Measurements from ENCODE around the gene SURF6.

DNA sequence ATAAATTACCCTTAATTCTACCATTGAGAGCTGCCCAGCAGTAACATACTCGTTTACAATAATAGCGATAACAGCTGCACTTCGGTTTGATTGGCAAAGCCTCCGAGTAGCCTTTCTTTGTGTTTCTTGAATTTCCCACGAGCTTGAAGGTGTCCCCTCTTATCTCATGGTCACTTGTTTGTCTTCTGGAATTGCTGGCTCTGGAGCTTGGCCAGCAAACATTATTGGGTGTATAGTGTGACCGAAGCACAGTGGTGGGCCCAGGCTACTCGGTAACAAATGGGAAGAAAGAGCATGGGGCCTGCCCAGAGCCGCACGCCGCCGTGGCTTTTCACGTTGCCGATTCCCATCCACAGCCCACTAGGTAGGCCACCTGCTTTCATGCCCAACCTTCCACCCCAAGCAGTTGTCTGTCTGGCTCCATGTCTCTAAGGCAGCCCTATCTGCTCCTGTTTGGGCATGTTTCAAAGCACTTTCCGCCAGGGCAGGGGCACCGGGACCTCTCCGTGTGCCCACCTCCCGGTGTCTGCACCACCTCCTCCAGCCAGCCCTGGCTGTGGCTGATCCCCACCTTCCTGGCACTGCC, 48.8 kb upstream of the SURF6 start:
- TF ChIP-seq, protein P1, sequence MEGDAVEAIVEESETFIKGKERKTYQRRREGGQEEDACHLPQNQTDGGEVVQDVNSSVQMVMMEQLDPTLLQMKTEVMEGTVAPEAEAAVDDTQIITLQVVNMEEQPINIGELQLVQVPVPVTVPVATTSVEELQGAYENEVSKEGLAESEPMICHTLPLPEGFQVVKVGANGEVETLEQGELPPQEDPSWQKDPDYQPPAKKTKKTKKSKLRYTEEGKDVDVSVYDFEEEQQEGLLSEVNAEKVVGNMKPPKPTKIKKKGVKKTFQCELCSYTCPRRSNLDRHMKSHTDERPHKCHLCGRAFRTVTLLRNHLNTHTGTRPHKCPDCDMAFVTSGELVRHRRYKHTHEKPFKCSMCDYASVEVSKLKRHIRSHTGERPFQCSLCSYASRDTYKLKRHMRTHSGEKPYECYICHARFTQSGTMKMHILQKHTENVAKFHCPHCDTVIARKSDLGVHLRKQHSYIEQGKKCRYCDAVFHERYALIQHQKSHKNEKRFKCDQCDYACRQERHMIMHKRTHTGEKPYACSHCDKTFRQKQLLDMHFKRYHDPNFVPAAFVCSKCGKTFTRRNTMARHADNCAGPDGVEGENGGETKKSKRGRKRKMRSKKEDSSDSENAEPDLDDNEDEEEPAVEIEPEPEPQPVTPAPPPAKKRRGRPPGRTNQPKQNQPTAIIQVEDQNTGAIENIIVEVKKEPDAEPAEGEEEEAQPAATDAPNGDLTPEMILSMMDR (conservative IDR thresholded peaks at IDR 0.05), result no peak
- no peak for TF ChIP-seq EZH2 (IDR thresholded peaks at IDR 0.05; ENCODE audit: low read depth)
